HG03342 (cell line): ENCODE measurements around the gene TMEM35B.
A peak's percentile ranks its signal among the peaks of the same experiment; 100 is the strongest.
"Not testable (repeated sequence)": the region's sequence is repeated elsewhere in the genome, so short reads cannot be mapped to it uniquely, and the experiment has no call there.

Experiments used
- ATAC-seq: cut with Tn5 transposase; IDR thresholded peaks from one replicate; pipeline ENCODE4 v1.9.1; 2021; ENCODE audit warnings: mild to moderate bottlenecking, moderate library complexity; ENCODE audit not compliant: unreplicated experiment

The TMEM35B gene

DNA sequence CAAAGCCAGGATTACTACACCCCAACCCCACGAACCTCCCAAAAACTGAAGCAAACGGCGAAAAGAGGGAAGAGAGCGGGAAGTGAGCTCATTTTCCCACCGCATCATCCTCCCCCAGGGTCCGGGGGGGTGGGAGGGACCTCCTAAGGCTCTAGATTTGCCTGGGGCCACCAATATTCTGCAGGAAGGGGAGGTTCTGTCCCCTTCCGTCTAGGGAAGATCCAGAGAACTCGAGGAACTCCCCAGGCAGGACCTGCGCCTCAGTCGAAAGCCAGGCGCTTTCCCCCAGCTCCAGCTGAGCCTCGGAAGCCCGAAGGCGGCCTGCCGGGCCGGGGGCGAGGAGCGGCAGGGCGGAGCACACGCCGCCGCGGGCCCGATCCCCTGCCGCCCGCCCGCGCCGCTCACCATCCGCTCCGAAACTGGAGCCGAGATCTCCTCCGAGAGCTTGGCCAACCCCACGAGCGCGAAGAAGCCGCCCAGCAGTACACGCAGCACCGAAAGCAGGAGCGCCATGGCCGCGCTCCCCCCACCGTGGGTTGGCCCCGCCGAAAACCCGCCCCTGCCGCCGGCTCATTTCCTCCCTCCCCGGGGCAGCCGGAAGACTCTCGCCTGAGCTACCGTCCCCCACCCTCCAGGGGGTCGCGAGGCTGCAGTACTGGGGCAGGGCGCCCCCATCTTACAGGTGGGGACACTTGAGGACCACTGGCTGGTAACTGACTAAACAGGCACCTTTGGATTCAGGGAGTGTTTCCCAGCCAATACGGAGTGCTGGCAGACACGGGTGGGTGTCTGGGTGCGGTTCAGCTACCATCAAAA, at the start of gene TMEM35B:
TMEM35B (minus strand) TSS at position 555 of the 816 bp plus-strand sequence; CDS start at position 513, 42 bp downstream.
- ATAC-seq: peak; percentile 70

DNA sequence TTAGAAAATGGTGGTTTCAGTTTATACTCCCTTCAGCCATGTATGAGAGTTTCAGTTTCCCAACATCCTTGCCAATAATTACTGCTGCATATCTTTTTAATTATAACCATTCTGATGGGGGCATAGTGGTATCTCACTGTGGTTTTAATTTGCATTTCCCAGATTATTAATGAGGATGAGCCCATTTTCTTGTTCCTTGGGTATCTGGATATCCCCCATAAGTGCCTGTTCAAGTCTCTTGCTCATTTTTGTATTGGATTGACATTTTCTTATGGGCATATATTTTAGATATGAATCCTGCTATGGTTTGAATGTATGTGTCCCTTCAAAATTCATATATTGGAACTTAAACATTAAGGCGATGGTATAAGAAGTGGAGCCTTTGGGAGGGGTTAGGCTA, 48.2 kb upstream of the TMEM35B start:
- ATAC-seq: no peak

DNA sequence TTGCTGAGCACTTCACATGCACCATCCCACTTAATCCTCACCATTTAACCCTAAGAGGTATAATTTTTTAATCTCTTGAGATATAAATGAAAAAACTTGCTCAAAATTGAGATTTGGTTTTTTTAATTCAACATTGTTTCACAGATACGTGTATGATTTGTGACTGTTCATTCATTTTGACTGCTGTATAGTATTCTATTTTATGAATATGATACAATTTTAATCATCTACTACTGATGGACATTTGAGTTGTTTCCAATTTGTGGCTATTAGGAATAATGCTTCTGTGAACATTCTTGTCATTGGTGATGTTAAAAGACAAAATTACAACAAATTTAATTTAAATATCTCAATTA, 47.2 kb upstream of the TMEM35B start:
- no peak for ATAC-seq

DNA sequence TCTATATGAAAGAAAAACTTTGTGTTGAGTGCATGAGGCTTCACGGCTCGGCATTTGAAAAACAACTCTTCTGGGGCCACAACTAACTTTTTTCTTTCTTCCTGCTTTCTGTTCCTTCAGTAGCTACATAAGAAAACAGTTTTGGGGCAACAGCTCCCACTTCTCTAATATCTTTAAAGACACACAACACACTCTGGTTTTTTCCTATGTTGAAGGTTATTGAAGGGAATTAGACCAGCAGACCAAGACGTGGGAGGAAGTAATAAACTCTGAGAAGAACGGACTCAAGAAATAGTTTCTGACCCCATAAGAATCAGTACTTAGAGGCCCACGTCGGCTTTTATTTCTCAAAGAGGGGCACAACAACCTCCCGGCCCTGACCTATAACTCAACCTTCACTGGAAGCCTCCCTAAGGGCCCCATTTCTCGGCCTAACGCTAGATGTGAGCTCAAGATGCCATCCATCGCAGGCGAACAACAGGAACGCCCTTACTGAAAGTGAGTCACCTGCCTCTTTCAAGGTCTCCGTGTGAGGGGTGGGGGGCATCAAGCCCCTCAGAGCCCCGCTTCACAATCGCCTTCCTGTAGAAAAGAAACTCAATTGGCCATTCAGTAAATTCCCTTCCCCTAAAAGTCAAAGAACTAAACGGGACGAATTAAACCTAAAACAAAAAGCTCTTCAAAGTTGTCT, 45.8 kb upstream of the TMEM35B start:
- no peak for ATAC-seq

DNA sequence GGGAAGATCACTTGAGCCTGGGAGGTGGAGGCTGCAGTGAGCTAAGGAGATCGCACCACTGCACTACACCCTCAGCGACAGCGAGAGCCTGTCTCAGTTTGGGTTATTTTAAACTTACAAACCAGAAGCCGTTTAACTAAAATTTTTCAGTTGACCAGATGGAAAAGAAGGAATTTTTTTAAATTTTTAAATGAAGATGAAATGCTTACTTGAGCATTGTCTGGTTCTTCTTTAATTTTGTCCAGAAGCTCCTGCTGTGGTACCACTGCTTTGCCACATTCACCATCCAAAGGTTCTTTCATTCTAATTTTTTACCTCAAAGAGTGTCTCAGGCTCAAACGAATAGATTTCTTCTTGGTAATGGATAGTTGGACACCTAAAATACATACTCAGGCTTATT, 45.2 kb upstream of the TMEM35B start:
- no peak for ATAC-seq

DNA sequence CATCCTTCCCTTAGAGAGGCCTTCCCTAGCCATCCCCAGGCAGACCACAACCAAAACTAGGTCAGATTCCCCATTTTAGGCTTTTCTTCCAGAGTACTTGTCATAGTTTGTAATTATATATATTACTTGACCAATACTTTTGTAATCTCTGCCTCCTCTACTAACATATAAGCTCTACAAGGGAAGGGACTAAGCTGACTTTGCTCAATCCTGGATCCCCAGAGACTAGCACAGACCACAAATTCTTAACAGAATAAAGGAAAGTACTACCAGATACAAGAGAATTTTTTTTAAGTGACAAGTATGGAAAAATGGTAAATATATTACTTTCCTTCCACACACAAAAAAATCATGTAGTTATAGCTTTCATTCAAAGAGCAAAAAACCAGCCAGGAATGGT, 44.6 kb upstream of the TMEM35B start:
- no peak for ATAC-seq

DNA sequence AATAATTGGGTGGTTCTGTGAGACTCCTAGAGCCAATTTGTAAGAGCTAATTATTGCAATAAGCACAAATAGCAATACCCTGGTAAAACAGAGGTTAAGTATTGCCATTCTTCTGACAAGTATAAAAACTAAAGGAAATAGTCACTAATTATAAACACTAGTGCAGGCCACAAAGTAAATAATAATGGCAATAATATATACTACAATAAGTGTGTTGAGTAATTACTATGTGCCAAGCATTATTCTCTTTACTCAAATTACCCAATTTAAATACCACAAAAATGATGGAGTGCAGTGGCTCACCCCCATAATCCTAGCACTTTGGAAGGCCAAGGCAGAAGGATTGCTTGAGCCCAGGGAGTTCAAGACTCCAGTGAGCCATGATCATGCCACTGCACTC, 31.3 kb upstream of the TMEM35B start:
- no peak for ATAC-seq

DNA sequence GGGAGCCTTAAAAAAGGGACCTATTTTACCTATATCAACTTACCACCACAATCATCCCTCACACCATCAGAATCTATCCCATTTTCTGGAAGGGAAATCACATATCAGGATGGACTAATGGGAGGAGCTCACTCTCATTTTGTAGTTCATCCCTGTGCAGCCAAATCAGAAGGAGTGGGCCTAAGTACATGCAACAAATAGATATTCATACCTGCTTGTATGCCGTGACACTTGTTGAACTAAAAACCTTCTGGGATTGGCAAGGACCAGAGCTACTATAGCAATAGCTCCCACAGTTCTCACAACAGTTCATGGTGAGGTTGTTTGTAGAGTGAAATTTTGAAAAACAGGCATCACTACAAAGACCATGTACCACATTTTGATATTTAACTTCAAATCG, 29.3 kb upstream of the TMEM35B start:
- ATAC-seq: no peak

DNA sequence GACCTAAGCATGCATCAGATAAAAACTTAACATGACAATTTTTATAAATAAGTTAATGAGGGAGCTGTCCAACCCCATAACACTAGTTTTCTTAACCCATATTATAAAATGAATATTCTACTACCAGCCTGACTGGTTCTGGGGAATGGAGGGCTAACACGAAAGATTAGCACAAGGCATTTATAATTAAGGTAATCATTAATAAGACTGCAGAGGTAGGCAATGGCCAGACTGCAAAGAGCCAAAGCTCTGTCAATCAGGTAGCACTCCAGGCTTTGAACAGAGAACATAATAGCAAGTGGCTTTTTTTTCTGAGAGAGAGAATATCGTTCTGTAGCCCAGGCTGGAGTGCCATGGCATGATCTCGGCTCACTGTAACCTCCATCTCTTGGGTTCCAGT, 20.6 kb upstream of the TMEM35B start:
- ATAC-seq: no peak

DNA sequence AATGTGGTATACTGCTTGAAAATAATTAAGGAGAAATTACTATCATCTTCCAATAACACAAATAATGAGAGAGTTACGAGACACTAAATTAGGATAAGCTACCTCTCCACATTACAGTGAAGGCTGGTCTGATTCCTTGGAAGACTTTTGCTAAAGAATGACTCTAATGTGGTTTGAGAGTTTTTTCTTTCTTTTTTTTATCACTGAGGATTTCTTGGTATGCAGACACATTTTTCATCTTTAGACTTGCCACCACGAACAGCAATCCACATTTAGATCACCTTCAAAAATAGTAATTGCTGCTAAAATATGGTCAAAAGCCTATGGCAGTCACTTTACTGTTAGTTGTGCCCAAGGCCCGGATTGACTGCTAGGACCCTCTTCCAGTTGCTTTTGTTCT, 16.6 kb upstream of the TMEM35B start:
- no peak for ATAC-seq

DNA sequence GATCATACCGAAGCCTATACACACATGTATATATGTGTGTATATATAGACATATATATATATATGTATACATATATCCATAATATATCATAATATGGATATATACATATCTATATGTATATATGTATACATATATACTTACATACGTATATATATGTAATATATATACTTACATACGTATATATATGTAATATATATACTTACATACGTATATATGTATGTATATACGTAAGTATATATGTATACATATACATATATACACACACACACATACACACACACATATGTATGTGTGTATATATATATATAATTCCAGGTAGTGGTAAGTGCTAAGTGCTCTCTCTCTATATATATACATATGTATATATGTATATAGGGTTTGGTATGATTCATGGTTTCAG, 9.7 kb upstream of the TMEM35B start:
- no peak for ATAC-seq

DNA sequence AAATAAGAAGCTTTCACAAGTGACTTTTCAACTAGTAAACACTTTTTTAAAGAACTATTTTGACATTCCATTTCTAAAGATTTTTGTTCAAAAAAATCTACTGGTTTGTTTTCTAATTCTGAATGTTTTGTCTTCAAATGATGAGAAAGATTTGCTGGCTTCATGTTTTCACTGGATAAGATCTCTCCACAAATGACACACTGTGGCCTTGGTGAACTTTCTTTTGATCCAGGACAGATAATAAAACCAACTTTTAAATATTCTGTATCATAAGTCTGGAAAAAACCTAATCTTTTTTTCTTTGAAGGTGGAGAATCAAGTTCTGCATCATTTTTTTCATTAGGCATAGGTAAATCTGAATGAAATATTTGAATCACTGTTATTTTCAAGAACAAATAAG, 3.4 kb upstream of the TMEM35B start:
- ATAC-seq: no peak

DNA sequence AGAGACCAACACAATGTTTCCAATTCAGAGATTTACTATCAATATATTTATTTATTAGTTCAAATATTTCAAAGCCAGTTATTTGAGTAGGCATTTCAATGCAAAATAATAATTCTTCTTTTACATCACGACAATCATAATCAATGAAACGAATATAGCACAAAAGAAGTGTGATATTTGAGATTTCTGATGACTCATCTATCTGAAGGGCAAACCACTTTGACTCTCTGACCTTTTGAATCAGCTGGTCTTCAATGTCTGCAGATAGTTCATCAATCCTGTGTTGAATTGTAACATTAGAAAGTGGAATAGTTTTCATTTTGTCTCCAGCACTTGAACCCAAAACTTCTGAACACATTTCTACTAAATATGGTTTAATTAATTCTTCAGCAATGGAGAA, 3.0 kb upstream of the TMEM35B start:
- no peak for ATAC-seq

DNA sequence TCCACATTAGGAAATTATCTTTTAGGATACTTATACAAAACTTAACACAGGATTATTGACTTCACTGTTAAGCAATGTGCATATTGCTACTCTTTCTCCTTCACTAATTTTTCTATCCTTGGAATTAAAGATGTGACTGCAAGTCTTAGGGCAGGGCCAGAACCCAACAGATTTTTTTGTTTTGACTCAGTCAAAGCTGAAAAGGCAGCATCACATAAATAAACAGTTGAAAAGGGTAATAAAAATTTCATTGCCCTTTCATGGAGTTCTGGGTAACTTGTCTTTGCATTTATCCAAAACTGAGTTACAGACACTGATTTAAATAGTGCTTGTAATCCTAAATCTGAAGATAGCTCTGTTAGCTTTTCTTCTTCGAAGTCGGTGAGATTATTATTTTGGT, 1.9 kb upstream of the TMEM35B start:
- no peak for ATAC-seq

DNA sequence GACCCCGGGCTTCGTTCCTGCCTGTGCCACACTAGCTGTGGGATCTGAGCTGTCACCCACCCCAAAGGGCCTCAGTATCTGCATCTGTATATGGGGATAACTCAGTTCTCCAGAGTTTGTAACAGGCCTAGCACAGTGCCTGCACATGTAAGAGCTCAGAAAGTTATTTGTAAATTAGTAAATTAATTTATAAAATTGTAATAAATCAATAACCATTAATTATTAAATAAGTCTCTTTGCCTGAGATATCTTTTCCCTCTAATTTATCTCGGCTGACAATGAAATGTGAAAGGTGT, 410 bp upstream of the TMEM35B start:
- not testable (repeated sequence) for ATAC-seq

DNA sequence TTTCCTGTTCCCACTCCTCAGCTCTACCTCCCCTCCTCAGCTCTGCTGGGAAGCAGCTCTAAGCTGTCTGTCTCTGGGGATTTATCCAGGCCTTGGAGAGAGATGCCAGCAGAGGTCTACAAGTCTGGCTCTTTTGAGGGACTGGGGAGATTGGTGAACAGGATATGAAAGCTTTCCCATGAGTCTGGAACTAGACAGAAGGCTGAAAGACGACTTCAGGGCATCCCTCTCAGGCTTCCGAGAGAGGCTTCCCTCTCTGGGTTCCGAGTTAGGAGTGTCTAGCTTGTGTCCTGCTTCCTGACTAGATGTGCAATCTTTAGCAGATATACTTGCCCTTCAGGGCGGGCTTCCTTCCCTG, 733 bp downstream of the TMEM35B start:
- ATAC-seq: no peak

DNA sequence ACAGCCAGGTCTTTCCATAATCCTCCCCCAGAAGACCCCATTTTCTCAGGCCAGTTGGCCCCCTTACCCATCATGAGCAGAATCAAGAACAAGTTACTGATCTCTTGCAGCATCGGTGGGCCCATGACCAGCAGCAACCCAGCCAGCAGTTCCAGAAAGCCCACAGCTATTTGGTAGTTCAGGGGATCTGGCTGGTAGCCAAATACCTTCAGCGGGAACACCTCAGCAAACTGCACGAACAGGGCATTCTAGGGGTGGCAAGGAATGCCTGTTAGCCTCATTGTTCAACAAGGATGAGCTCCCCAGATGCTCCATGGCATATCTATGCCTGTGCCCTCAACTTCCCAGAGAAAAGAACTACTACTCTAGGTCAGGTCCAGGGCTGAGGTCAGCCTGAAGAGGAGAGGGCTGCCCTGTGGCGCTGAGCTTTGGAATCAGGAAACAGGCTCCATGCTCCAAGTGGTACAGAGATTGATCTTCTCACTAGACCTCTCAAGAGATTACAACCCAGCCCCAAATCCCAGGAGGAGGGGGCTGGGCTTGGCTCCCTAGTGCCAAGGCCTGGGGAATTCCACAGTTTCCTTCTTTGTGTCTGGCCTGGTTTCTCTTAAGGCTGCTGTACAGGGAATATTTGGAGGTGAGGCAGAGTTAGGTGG, 1.3 kb downstream of the TMEM35B start:
- no peak for ATAC-seq

DNA sequence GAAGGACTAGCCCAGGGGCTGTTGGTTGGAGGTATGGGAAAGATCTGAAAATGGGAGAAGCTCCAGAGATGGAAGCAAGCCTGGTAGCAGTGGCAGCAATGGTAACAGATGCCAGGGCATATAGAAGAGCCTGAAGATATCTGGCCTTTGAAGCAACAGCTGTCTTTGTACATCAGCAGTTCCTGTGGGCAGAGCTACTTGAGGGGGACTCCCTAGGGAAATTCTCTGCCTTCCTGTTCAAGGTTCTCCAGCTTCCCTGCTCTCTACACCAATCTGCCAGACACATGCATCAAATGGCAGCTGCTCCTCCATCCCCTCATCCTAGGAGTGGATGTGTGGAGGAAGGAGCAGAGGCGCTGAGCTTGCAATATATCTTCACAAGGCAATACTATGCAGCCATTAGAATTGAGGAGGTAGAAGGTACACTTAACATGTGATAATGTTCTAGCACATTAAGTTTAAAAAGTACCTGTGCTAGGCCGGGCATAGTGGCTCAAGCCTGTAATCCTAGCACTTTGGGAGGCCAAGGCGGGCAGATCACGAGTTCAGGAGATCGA, 2.2 kb downstream of the TMEM35B start:
- ATAC-seq: no peak

DNA sequence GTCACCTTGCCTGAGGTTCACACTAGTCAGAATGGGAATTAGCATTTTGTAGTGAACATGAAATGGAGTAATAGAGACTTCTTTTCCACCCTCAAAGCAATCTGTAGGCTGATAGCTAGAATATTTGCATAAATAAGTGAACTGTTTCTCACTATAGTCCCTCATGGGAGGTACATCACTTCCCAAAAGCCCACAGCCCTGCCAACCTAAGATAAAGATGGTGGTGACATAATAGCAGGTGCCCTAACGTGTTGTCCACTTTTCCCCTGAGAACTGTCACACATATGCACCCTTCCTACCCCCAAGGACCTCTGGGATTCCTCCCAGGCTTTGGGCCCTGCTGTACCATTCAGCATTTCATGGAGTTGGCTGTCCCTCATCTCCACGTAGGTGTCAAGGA, 4.4 kb downstream of the TMEM35B start:
- ATAC-seq: no peak

DNA sequence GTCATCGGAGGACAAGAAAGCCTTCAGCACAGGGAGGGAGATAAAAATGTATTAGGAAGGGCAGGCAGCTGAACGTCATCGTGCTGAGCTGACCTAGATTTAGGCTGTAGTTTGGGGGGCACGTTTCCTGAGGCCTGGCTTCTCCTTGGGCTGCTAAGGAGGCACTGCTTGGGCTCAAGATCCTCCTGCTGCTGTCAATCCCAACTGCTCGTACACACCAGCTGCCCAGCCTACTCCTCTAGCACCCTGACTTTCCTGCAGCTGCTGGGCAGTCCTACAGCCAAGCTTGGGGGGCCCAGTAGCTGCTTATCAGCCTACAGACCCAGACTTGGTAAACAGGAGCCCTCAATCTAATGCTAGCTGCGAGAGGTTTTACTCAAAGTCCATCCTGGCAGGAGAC, 6.2 kb downstream of the TMEM35B start:
- ATAC-seq: no peak

DNA sequence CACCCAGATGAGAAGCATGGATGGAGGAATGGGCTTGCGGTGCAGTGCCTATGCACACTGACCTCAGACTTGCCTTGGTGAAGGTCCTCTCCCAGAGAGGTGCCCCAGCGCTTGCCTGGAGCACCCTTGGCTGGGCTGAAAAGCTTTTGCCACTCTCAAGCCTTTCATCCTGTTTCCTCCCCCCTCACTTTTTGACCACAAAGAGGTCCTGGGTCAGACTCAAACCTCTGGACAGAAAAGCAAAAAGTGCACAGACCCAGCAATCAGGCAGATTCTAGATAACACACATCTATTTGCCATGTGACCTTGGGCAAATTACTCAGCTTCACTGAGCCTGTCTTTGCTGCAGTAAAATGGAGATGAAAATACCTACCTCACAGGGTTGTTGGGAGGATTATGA, 7.3 kb downstream of the TMEM35B start:
- ATAC-seq: no peak

DNA sequence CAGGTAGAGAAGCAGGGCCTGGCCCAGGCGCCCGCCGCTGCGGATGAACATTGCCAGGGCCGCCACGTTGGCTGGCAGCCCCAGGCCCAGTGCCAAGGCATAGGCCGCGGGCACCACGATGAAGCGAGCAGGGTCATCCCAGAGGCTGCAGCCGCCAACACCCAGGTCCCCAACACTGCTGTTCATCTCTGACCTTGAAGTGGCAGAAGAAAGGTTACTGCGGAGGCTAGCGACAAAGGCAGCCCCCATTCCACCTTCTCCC, 8.0 kb downstream of the TMEM35B start:
- ATAC-seq: no peak
